ENCODE results near the gene TRIM32. TPM values are rescaled to one million over a fixed set of nuclear protein-coding genes. Genes with fewer than 3 reads are reported as not detected.
A peak's percentile ranks its signal among the peaks of the same experiment; 100 is the strongest.

Gene TRIM32
- total and polyA plus RNA-seq, 2 of the 13 experiments (the other 11 are each of a cell fraction or from before 2014, with no cell fraction given) = 6.5 to 7.7 TPM

- TF ChIP-seq, protein P1, sequence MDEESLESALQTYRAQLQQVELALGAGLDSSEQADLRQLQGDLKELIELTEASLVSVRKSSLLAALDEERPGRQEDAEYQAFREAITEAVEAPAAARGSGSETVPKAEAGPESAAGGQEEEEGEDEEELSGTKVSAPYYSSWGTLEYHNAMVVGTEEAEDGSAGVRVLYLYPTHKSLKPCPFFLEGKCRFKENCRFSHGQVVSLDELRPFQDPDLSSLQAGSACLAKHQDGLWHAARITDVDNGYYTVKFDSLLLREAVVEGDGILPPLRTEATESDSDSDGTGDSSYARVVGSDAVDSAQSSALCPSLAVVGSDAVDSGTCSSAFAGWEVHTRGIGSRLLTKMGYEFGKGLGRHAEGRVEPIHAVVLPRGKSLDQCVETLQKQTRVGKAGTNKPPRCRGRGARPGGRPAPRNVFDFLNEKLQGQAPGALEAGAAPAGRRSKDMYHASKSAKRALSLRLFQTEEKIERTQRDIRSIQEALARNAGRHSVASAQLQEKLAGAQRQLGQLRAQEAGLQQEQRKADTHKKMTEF (CRISPR knock-in tag; IDR thresholded peaks at IDR 0.05) = no peak
- TF ChIP-seq THYN1 (CRISPR knock-in tag; IDR thresholded peaks at IDR 0.05; ENCODE audit: borderline replicate concordance, low read depth) (no peak), ZNF678 (CRISPR knock-in tag; IDR thresholded peaks at IDR 0.05) (no peak), HNRNPUL1 (IDR thresholded peaks at IDR 0.05; ENCODE audit: low read depth, low read length) (no peak)
Observed at GRCh38 chr9:116697887-116698286, 10.8 kb downstream of the TRIM32 start (continued).

DNA sequence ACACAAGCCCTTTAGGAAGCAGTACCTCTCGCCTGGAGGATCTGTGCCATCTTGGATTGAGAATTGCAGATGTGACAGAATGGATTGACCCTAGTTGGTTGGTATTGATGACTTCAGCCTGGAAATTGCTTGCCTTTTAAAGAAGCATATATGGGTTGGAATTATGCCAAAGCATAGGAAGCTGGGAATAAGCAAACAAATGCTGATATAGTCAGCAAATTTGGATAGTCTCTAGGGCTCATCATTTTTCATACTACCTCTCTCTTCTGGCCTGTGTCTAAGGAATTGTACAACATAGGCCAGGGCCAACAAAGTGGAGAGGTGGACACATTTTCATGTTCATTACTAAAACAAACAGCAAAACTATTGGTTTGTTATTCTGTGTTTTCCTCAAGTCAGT lies 13.2 kb downstream of the TRIM32 start:
- FAIRE-seq (no peak), ATAC-seq (no peak), DNase-seq (ENCODE audit: low spot score) (no peak)
- BruUV-seq (replicated peaks) = no TSS peak
- Histone ChIP-seq H3K4me1 (ENCODE audit: insufficient read depth, low read length) (no peaks in the 10 kb centered on the region), H3K79me2 (ENCODE audit: insufficient read depth, low read length) (no peaks in the 10 kb centered on the region), H4K20me1 (ENCODE audit: insufficient read depth, low read length) (no peaks in the 10 kb centered on the region), H3K4me2 (ENCODE audit: low read depth, low read length) (no peak overlapping the region), H3K9ac (ENCODE audit: insufficient read depth, low read depth, low read length) (no peak overlapping the region), H3K4me3 (replicated peaks in 1 of 3; ENCODE audit: insufficient read depth in 1 of 3, low read depth in 2 of 3, low read length in 3 of 3) (no peak overlapping the region), H3K27me3 (ENCODE audit: control insufficient read depth in 1 of 2, insufficient read depth in 2 of 2, low read length in 2 of 2) (no peaks in the 10 kb centered on the region), H3K27ac (ENCODE audit: extremely low read length, insufficient read depth, low read length) (no peak overlapping the region), H2AFZ (ENCODE audit: low read length) (no peak overlapping the region), H3K36me3 (replicated peaks in 1 of 2; ENCODE audit: control insufficient read depth in 1 of 2, insufficient read depth in 2 of 2, low read length in 2 of 2) (peaks cover 8 to 19% of the 10 kb centered on the region in 2 experiments; a peak in 4 of 5 replicates), H3K9me3 (ENCODE audit: low read length) (no peaks in the 10 kb centered on the region)
- intact Hi-C loops (cut with micrococcal nuclease; ENCODE audit: unreplicated experiment) = no loop called here
- in situ Hi-C loops (cut with HindIII; ENCODE audit: extremely low pct_ligation_motif_present, low pct_unique_long_range_greater_than_20kb) = no loop called here
- TF ChIP-seq DMAP1 (CRISPR knock-in tag; IDR thresholded peaks at IDR 0.05) (no peak), MAFF (IDR thresholded peaks at IDR 0.05; ENCODE audit: low read depth, low read length) (peak; percentile 54; the same call in 1 of the 2 replicates), ZFY (CRISPR knock-in tag; IDR thresholded peaks at IDR 0.05) (no peak), ZSCAN31 (CRISPR knock-in tag; IDR thresholded peaks at IDR 0.05; ENCODE audit: low read depth) (no peak), ZNF781 (CRISPR knock-in tag; IDR thresholded peaks at IDR 0.05; ENCODE audit: borderline replicate concordance, not compliant biosample characterization) (no peak), MAFK (conservative IDR thresholded peaks at IDR 0.05 in 1 of 2, IDR thresholded peaks at IDR 0.05 in 1 of 2; ENCODE audit: low read length in 2 of 2) (peak in 1 of 2 experiments; percentile 58; a peak in 2 of 4 replicates), SRY (CRISPR knock-in tag; IDR thresholded peaks at IDR 0.05) (no peak), YEATS4 (CRISPR knock-in tag; IDR thresholded peaks at IDR 0.05; ENCODE audit: borderline replicate concordance) (no peak)
- POLR2A ChIA-PET = no interaction called here
- 100% methylated on average over 1 of the region's 1 CpG for WGBS (ENCODE audit: low lambda C conversion rate)
- CTCF ChIA-PET (ENCODE audit: low intra/inter-chr PET ratio, low total read pairs) = no interaction called here
